ENCODE measurements around the gene PDCD4. TPM values are rescaled to one million over a fixed set of nuclear protein-coding genes. Genes with fewer than 3 reads are reported as not detected.

The PDCD4 gene
- total RNA-seq, result 55.1 TPM
- polyA plus RNA-seq (ENCODE audit: insufficient read depth in 1 of 8, insufficient read length in 8 of 8, low replicate concordance in 1 of 8), result 100 to 1,000 TPM; 115 to 214 (median 167) TPM
- long read RNA-seq, donor 1, transcript PDCD4-201 (12 exons, 3,602 nt), result major isoform, 9 of 9 reads
- long read RNA-seq, donor 1, partial matches to known transcripts, result 0 of 9 reads
- long read RNA-seq, donor 1, other reads (novel, unspliced or antisense), result 0 of 9 reads
- long read RNA-seq, donor 2, partial matches to known transcripts, result 0 of 3 reads
- long read RNA-seq, donor 2, other reads (novel, unspliced or antisense), result 0 of 3 reads
- long read RNA-seq, donor 3, transcript PDCD4-201 (12 exons, 3,602 nt), result major isoform, 12 of 22 reads
- long read RNA-seq, donor 3, partial matches to known transcripts, result 10 of 22 reads
- long read RNA-seq, donor 3, other reads (novel, unspliced or antisense), result 0 of 22 reads
- long read RNA-seq, donor 4, transcript PDCD4-201 (12 exons, 3,602 nt), result major isoform, 6 of 16 reads
- long read RNA-seq, donor 4, partial matches to known transcripts, result 10 of 16 reads
- long read RNA-seq, donor 4, other reads (novel, unspliced or antisense), result 0 of 16 reads
- long read RNA-seq, donor 5, transcript PDCD4-201 (12 exons, 3,602 nt), result major isoform, 23 of 67 reads
- long read RNA-seq, donor 5, partial matches to known transcripts, result 44 of 67 reads
- long read RNA-seq, donor 5, other reads (novel, unspliced or antisense), result 0 of 67 reads
- long read RNA-seq, donor 6, transcript PDCD4-201 (12 exons, 3,602 nt), result major isoform, 10 of 10 reads
- long read RNA-seq, donor 6, partial matches to known transcripts, result 0 of 10 reads
- long read RNA-seq, donor 6, other reads (novel, unspliced or antisense), result 0 of 10 reads
- long read RNA-seq, donor 7, transcript PDCD4-201 (12 exons, 3,602 nt), result major isoform, 6 of 42 reads
- long read RNA-seq, donor 7, partial matches to known transcripts, result 15 of 42 reads
- long read RNA-seq, donor 7, other reads (novel, unspliced or antisense), result 21 of 42 reads
- long read RNA-seq, donor 8, transcript PDCD4-201 (12 exons, 3,602 nt), result major isoform, 6 of 33 reads
- long read RNA-seq, donor 8, partial matches to known transcripts, result 27 of 33 reads
- long read RNA-seq, donor 8, other reads (novel, unspliced or antisense), result 0 of 33 reads
- long read RNA-seq, donor 9, partial matches to known transcripts, result 6 of 11 reads
- long read RNA-seq, donor 9, other reads (novel, unspliced or antisense), result 0 of 11 reads
- long read RNA-seq, donor 10, transcript PDCD4-201 (12 exons, 3,602 nt), result major isoform, 14 of 52 reads
- long read RNA-seq, donor 10, partial matches to known transcripts, result 31 of 52 reads
- long read RNA-seq, donor 10, other reads (novel, unspliced or antisense), result 6 of 52 reads
- long read RNA-seq, donor 11, transcript PDCD4-201 (12 exons, 3,602 nt), result major isoform, 9 of 10 reads
- long read RNA-seq, donor 11, partial matches to known transcripts, result 0 of 10 reads
- long read RNA-seq, donor 11, other reads (novel, unspliced or antisense), result 0 of 10 reads

- peak; percentile 100 for DNase-seq
- Histone ChIP-seq H3K9me3 (replicated peaks; ENCODE audit: control insufficient read depth, low read depth, low read length) (no peaks in the 10 kb centered on the region), H3K27me3 (ENCODE audit: control insufficient read depth, insufficient read depth, low read length) (no peaks in the 10 kb centered on the region), H3K4me3 (ENCODE audit: low read length) (peak within 1 kb of the TSS; percentile 82), H3K27ac (ENCODE audit: low read length) (peak within 1 kb of the TSS; percentile 99), H3K4me1 (ENCODE audit: control insufficient read depth, insufficient read depth, low read length) (peaks cover 24% of the 10 kb centered on the region), H3K36me3 (ENCODE audit: control insufficient read depth, insufficient read depth, low read length) (no peaks in the 10 kb centered on the region)
- under 1% methylated on average over 42 of the region's 47 CpGs for WGBS (ENCODE audit: insufficient coverage)
Measured at GRCh38 chr10:110871298-110872084, at the start of gene PDCD4. TSS of gene PDCD4 (plus strand) at chr10:110871928. CDS start at chr10:110876028, 4,100 bp downstream.

GRCh38 chr10:110822035-110822711 is 49.6 kb upstream of the PDCD4 start:
- Histone ChIP-seq H3K27ac (ENCODE audit: low read length) (peak overlapping the region; percentile 92), H3K4me3 (ENCODE audit: low read length) (peak overlapping the region; percentile 29), H3K9me3 (replicated peaks; ENCODE audit: control insufficient read depth, low read depth, low read length) (no peaks in the 10 kb centered on the region), H3K4me1 (ENCODE audit: control insufficient read depth, insufficient read depth, low read length) (peaks cover 61% of the 10 kb centered on the region), H3K27me3 (ENCODE audit: control insufficient read depth, insufficient read depth, low read length) (no peaks in the 10 kb centered on the region), H3K36me3 (ENCODE audit: control insufficient read depth, insufficient read depth, low read length) (no peaks in the 10 kb centered on the region)
- peak; percentile 82 for DNase-seq
- 16% methylated on average over 2 of the region's 4 CpGs for WGBS (ENCODE audit: insufficient coverage)

- Histone ChIP-seq H3K9me3 (replicated peaks; ENCODE audit: control insufficient read depth, low read depth, low read length) (no peaks in the 10 kb centered on the region), H3K4me3 (ENCODE audit: low read length) (peak overlapping the region; percentile 29), H3K36me3 (ENCODE audit: control insufficient read depth, insufficient read depth, low read length) (no peaks in the 10 kb centered on the region), H3K27me3 (ENCODE audit: control insufficient read depth, insufficient read depth, low read length) (no peaks in the 10 kb centered on the region), H3K27ac (ENCODE audit: low read length) (peak overlapping the region; percentile 92), H3K4me1 (ENCODE audit: control insufficient read depth, insufficient read depth, low read length) (peaks cover 57% of the 10 kb centered on the region)
- peak; percentile 33 for DNase-seq
- WGBS (ENCODE audit: insufficient coverage), result no CpG with 5 or more reads among the region's 8 CpGs
Measured at GRCh38 chr10:110822712-110823311, 48.9 kb upstream of the PDCD4 start.

- no peak overlapping the region for H3K4me3 ChIP-seq (ENCODE audit: low read length)
- no peaks in the 10 kb centered on the region for H3K36me3 ChIP-seq (ENCODE audit: control insufficient read depth, insufficient read depth, low read length)
- H3K27ac ChIP-seq (ENCODE audit: low read length), result no peak overlapping the region
- no peaks in the 10 kb centered on the region for H3K9me3 ChIP-seq (replicated peaks; ENCODE audit: control insufficient read depth, low read depth, low read length)
- no peaks in the 10 kb centered on the region for H3K27me3 ChIP-seq (ENCODE audit: control insufficient read depth, insufficient read depth, low read length)
- no CpG with 5 or more reads among the region's 1 CpG for WGBS (ENCODE audit: insufficient coverage)
- DNase-seq, result no peak
- H3K4me1 ChIP-seq (ENCODE audit: control insufficient read depth, insufficient read depth, low read length), result peaks cover 52% of the 10 kb centered on the region
Measured at GRCh38 chr10:110824152-110824441, 47.6 kb upstream of the PDCD4 start.

- DNase-seq, result no peak
- Histone ChIP-seq H3K4me1 (ENCODE audit: control insufficient read depth, insufficient read depth, low read length) (peaks cover 47% of the 10 kb centered on the region), H3K9me3 (replicated peaks; ENCODE audit: control insufficient read depth, low read depth, low read length) (no peaks in the 10 kb centered on the region), H3K4me3 (ENCODE audit: low read length) (no peak overlapping the region), H3K36me3 (ENCODE audit: control insufficient read depth, insufficient read depth, low read length) (no peaks in the 10 kb centered on the region), H3K27me3 (ENCODE audit: control insufficient read depth, insufficient read depth, low read length) (no peaks in the 10 kb centered on the region), H3K27ac (ENCODE audit: low read length) (no peak overlapping the region)
- WGBS (ENCODE audit: insufficient coverage), result 69% methylated on average over 3 of the region's 5 CpGs
Measured at GRCh38 chr10:110824660-110825059, 47.1 kb upstream of the PDCD4 start.

GRCh38 chr10:110825508-110825907 is 46.2 kb upstream of the PDCD4 start:
- no peak for DNase-seq
- H3K36me3 ChIP-seq (ENCODE audit: control insufficient read depth, insufficient read depth, low read length), result no peaks in the 10 kb centered on the region
- no CpG with 5 or more reads among the region's 1 CpG for WGBS (ENCODE audit: insufficient coverage)
- H3K27me3 ChIP-seq (ENCODE audit: control insufficient read depth, insufficient read depth, low read length), result no peaks in the 10 kb centered on the region
- no peaks in the 10 kb centered on the region for H3K9me3 ChIP-seq (replicated peaks; ENCODE audit: control insufficient read depth, low read depth, low read length)
- H3K4me1 ChIP-seq (ENCODE audit: control insufficient read depth, insufficient read depth, low read length), result peaks cover 39% of the 10 kb centered on the region
- no peak overlapping the region for H3K4me3 ChIP-seq (ENCODE audit: low read length)
- H3K27ac ChIP-seq (ENCODE audit: low read length), result no peak overlapping the region

- DNase-seq, result peak; percentile 78
- Histone ChIP-seq H3K27ac (ENCODE audit: low read length) (no peak overlapping the region), H3K4me1 (ENCODE audit: control insufficient read depth, insufficient read depth, low read length) (peaks cover 20% of the 10 kb centered on the region), H3K9me3 (replicated peaks; ENCODE audit: control insufficient read depth, low read depth, low read length) (no peaks in the 10 kb centered on the region), H3K36me3 (ENCODE audit: control insufficient read depth, insufficient read depth, low read length) (no peaks in the 10 kb centered on the region), H3K4me3 (ENCODE audit: low read length) (no peak overlapping the region), H3K27me3 (ENCODE audit: control insufficient read depth, insufficient read depth, low read length) (no peaks in the 10 kb centered on the region)
- WGBS (ENCODE audit: insufficient coverage), result no CpG with 5 or more reads among the region's 4 CpGs
Measured at GRCh38 chr10:110827410-110827809, 44.3 kb upstream of the PDCD4 start.

- H3K4me1 ChIP-seq (ENCODE audit: control insufficient read depth, insufficient read depth, low read length), result peaks cover 19% of the 10 kb centered on the region
- H3K27ac ChIP-seq (ENCODE audit: low read length), result no peak overlapping the region
- H3K27me3 ChIP-seq (ENCODE audit: control insufficient read depth, insufficient read depth, low read length), result no peaks in the 10 kb centered on the region
- DNase-seq, result peak; percentile 39
- 41% methylated on average over 7 of the region's 8 CpGs for WGBS (ENCODE audit: insufficient coverage)
- H3K4me3 ChIP-seq (ENCODE audit: low read length), result no peak overlapping the region
- H3K36me3 ChIP-seq (ENCODE audit: control insufficient read depth, insufficient read depth, low read length), result no peaks in the 10 kb centered on the region
- no peaks in the 10 kb centered on the region for H3K9me3 ChIP-seq (replicated peaks; ENCODE audit: control insufficient read depth, low read depth, low read length)
Measured at GRCh38 chr10:110827875-110828274, 43.9 kb upstream of the PDCD4 start.

Data from muscle of leg (tissue), 16 donors.